ENCODE data around the gene SLC1A2.

SLC1A2 gene

DNA sequence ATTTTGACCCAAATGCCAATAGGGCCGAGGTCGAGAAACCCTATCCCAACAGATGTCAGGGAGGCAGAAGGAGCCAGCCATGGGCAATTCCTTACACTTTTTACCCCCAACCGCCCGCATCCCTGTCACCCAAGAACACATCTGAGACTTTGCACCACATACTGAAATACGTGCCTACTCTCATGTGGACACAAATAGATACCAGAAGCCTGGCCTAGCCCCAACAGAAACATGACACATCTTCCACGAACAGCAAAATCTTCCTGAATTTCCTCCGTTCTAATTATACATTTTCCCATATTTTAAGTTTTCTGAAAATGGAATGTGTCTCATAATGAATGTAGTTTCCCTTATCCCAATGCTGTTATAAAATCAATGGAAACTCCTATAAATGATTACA, 64.7 kb downstream of the SLC1A2 start:
- POLR2A ChIA-PET: no interaction called here
- DNase-seq (ENCODE audit: extremely low spot score): no peak
- TF ChIP-seq HDGF (IDR thresholded peaks at IDR 0.05; ENCODE audit: borderline replicate concordance) (no peak), FOXM1 (IDR thresholded peaks at IDR 0.05; ENCODE audit: borderline replicate concordance) (no peak), TARDBP (IDR thresholded peaks at IDR 0.05) (no peak), NFRKB (IDR thresholded peaks at IDR 0.05) (no peak), ELF4 (IDR thresholded peaks at IDR 0.05) (no peak), SUZ12 (IDR thresholded peaks at IDR 0.05) (no peak), ARNT (IDR thresholded peaks at IDR 0.05) (no peak), ZNF384 (IDR thresholded peaks at IDR 0.05) (no peak), LEF1 (IDR thresholded peaks at IDR 0.05; ENCODE audit: borderline replicate concordance) (no peak)
- TF ChIP-seq, protein P1, sequence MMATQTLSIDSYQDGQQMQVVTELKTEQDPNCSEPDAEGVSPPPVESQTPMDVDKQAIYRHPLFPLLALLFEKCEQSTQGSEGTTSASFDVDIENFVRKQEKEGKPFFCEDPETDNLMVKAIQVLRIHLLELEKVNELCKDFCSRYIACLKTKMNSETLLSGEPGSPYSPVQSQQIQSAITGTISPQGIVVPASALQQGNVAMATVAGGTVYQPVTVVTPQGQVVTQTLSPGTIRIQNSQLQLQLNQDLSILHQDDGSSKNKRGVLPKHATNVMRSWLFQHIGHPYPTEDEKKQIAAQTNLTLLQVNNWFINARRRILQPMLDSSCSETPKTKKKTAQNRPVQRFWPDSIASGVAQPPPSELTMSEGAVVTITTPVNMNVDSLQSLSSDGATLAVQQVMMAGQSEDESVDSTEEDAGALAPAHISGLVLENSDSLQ (IDR thresholded peaks at IDR 0.05): no peak
- CTCF ChIA-PET: no interaction called here

DNA sequence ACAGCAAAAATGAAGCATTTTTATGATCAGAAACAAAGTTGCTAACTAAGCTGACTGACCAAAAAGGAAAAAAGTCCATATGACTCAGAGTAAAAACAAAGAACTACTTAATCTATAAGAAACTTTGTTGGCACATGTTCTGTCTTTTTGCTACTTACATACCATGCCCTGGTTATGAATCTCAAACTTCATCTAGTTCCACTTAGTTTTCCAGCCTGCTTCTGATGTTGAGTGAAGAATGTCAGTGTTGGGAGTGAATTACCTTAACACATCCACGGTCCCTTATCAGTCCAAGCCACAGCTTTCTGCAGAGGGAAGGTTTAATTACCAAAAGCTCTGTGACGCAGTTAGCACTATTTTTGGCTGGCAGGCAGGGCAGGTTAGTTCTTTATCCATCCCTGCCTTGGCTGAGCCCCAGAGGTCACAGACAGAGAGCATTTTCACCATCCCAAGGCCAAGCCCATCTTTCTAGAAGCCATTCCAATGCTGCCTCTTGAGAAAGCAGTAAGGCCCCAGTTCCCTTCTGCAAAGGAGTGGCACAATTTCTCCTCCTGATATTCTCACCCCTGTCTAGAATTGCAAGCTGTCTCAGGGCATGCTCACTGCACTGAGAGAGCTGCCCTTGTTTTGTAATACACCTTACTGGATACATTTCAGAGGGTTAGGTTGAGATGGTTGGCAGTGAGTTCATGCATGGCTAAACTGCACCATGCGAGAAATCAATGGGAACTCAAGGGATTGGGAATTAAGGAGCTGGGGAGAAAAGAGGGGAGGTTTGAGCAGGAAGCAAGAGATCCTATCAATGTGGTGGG, 67.1 kb downstream of the SLC1A2 start:
- CTCF ChIA-PET: no interaction called here
- TF ChIP-seq FOXM1 (IDR thresholded peaks at IDR 0.05; ENCODE audit: borderline replicate concordance): no peak
- TF ChIP-seq FOXK2 (IDR thresholded peaks at IDR 0.05): no peak
- TF ChIP-seq ELF4 (IDR thresholded peaks at IDR 0.05): no peak
- no peak for TF ChIP-seq L3MBTL2 (conservative IDR thresholded peaks at IDR 0.05)
- TF ChIP-seq HDGF (IDR thresholded peaks at IDR 0.05; ENCODE audit: borderline replicate concordance): no peak
- no peak for TF ChIP-seq LEF1 (IDR thresholded peaks at IDR 0.05; ENCODE audit: borderline replicate concordance)
- TF ChIP-seq FOXA1 (IDR thresholded peaks at IDR 0.05): no peak
- TF ChIP-seq BHLHE40 (IDR thresholded peaks at IDR 0.05; ENCODE audit: borderline replicate concordance): no peak
- TF ChIP-seq SUZ12 (IDR thresholded peaks at IDR 0.05): no peak
- no peak for TF ChIP-seq ZNF384 (IDR thresholded peaks at IDR 0.05)
- no peak for TF ChIP-seq TARDBP (IDR thresholded peaks at IDR 0.05)
- no peak for TF ChIP-seq CTBP1 (IDR thresholded peaks at IDR 0.05; ENCODE audit: borderline replicate concordance)
- no peak for TF ChIP-seq NFRKB (IDR thresholded peaks at IDR 0.05)
- no peak for TF ChIP-seq ARNT (IDR thresholded peaks at IDR 0.05)
- TF ChIP-seq SP1 (IDR thresholded peaks at IDR 0.05): no peak
- TF ChIP-seq, protein P1 (IDR thresholded peaks at IDR 0.05): no peak
- DNase-seq (ENCODE audit: extremely low spot score): no peak
- POLR2A ChIA-PET: no interaction called here

GRCh38 chr11:35349897-35350296, 69.5 kb downstream of the SLC1A2 start:
- POLR2A ChIA-PET: no interaction called here
- no peak for DNase-seq (ENCODE audit: extremely low spot score)
- TF ChIP-seq FOXA1 (IDR thresholded peaks at IDR 0.05): no peak
- TF ChIP-seq NFRKB (IDR thresholded peaks at IDR 0.05): no peak
- TF ChIP-seq, protein P1 (IDR thresholded peaks at IDR 0.05): no peak
- TF ChIP-seq L3MBTL2 (conservative IDR thresholded peaks at IDR 0.05): no peak
- no peak for TF ChIP-seq SP1 (IDR thresholded peaks at IDR 0.05)
- no peak for TF ChIP-seq CTBP1 (IDR thresholded peaks at IDR 0.05; ENCODE audit: borderline replicate concordance)
- no peak for TF ChIP-seq FOXK2 (IDR thresholded peaks at IDR 0.05)
- no peak for TF ChIP-seq LEF1 (IDR thresholded peaks at IDR 0.05; ENCODE audit: borderline replicate concordance)
- TF ChIP-seq SUZ12 (IDR thresholded peaks at IDR 0.05): no peak
- TF ChIP-seq ZNF384 (IDR thresholded peaks at IDR 0.05): no peak
- no peak for TF ChIP-seq FOXM1 (IDR thresholded peaks at IDR 0.05; ENCODE audit: borderline replicate concordance)
- no peak for TF ChIP-seq ARNT (IDR thresholded peaks at IDR 0.05)
- TF ChIP-seq ELF4 (IDR thresholded peaks at IDR 0.05): no peak
- no peak for TF ChIP-seq TARDBP (IDR thresholded peaks at IDR 0.05)
- TF ChIP-seq BHLHE40 (IDR thresholded peaks at IDR 0.05; ENCODE audit: borderline replicate concordance): no peak
- no peak for TF ChIP-seq HDGF (IDR thresholded peaks at IDR 0.05; ENCODE audit: borderline replicate concordance)
- CTCF ChIA-PET: no interaction called here

GRCh38 chr11:35348898-35349687, 70.3 kb downstream of the SLC1A2 start:
- ChIA-PET CTCF (no interaction called here), POLR2A (no interaction called here)
- TF ChIP-seq NFRKB (IDR thresholded peaks at IDR 0.05) (no peak), CTBP1 (IDR thresholded peaks at IDR 0.05; ENCODE audit: borderline replicate concordance) (no peak), FOXM1 (IDR thresholded peaks at IDR 0.05; ENCODE audit: borderline replicate concordance) (no peak), ELF4 (IDR thresholded peaks at IDR 0.05) (no peak), TARDBP (IDR thresholded peaks at IDR 0.05) (no peak), BHLHE40 (IDR thresholded peaks at IDR 0.05; ENCODE audit: borderline replicate concordance) (no peak), L3MBTL2 (conservative IDR thresholded peaks at IDR 0.05) (no peak), SUZ12 (IDR thresholded peaks at IDR 0.05) (no peak), LEF1 (IDR thresholded peaks at IDR 0.05; ENCODE audit: borderline replicate concordance) (no peak), ZNF384 (IDR thresholded peaks at IDR 0.05) (no peak), FOXA1 (IDR thresholded peaks at IDR 0.05) (no peak), ARNT (IDR thresholded peaks at IDR 0.05) (no peak)
- TF ChIP-seq, protein P1 (IDR thresholded peaks at IDR 0.05): no peak
- no peak for DNase-seq (ENCODE audit: extremely low spot score)

- TF ChIP-seq BHLHE40 (IDR thresholded peaks at IDR 0.05; ENCODE audit: borderline replicate concordance): no peak
- TF ChIP-seq NFRKB (IDR thresholded peaks at IDR 0.05): no peak
- TF ChIP-seq FOXM1 (IDR thresholded peaks at IDR 0.05; ENCODE audit: borderline replicate concordance): no peak
- no peak for TF ChIP-seq ELF4 (IDR thresholded peaks at IDR 0.05)
- no peak for TF ChIP-seq L3MBTL2 (conservative IDR thresholded peaks at IDR 0.05)
- TF ChIP-seq FOXK2 (IDR thresholded peaks at IDR 0.05): no peak
- ChIA-PET CTCF (no interaction called here), POLR2A (no interaction called here)
- no peak for DNase-seq (ENCODE audit: extremely low spot score)
These were observed 71.4 kb downstream of the SLC1A2 start for GRCh38 chr11:35347921-35348331.

Measured in HEK293T (cell line).